HL-60 (cell line): ENCODE results near the gene CLDN17.

Source experiments
- DNase-seq, 2 experiments: peaks; one replicate each; pipeline ENCODE4 v3.0.0-alpha.2; 2010 to 2020; ENCODE audit warnings: low read depth in 1 of 2, low spot score in 1 of 2
- H3K27ac ChIP-seq: fragments of 250-450 bp; sonication (Bioruptor Pico); replicated peaks from 2 replicates; pipeline ENCODE4 v1.5.1; 2020; ENCODE audit warnings: mild to moderate bottlenecking, moderate library complexity
- H3K27me3 ChIP-seq: fragments of 250-450 bp; sonication (Bioruptor Pico); 2 replicates; pipeline ENCODE4 v1.5.1; 2021; ENCODE audit warnings: mild to moderate bottlenecking, moderate library complexity; ENCODE audit not compliant: insufficient read depth, poor library complexity, severe bottlenecking
- H3K4me3 ChIP-seq: replicated peaks from 2 replicates; pipeline ENCODE4 v1.5.1; 2011; ENCODE audit warnings: mild to moderate bottlenecking, control low read depth, low read length; ENCODE audit not compliant: insufficient read depth
- GABPA ChIP-seq: IDR thresholded peaks from 2 replicates; pipeline ENCODE4 v1.6.1; 2012; ENCODE audit warnings: low read depth
- POLR2AphosphoS5 ChIP-seq: IDR thresholded peaks from 2 replicates; pipeline ENCODE4 v1.6.1; 2012; ENCODE audit warnings: low read depth
- REST ChIP-seq: IDR thresholded peaks from 2 replicates; pipeline ENCODE4 v1.6.1; 2012; ENCODE audit warnings: low read depth; ENCODE audit not compliant: insufficient replicate concordance
- SPI1 ChIP-seq: IDR thresholded peaks from 2 replicates; pipeline ENCODE4 v1.6.1; 2012; ENCODE audit warnings: low read depth, mild to moderate bottlenecking, borderline replicate concordance
- TF ChIP-seq, protein P1 (sequence below): IDR thresholded peaks from one replicate; pipeline ENCODE4 v1.5.1; 2011; ENCODE audit warnings: low read length, control low read depth, inconsistent platforms; ENCODE audit not compliant: insufficient read depth

Gene CLDN17

GRCh38 chr21:30200000-30200399 is 33.4 kb upstream of the CLDN17 start:
- DNase-seq = no peak
- no peak overlapping the region for H3K27ac ChIP-seq
- no peaks in the 10 kb centered on the region for H3K27me3 ChIP-seq
- TF ChIP-seq, protein P1, sequence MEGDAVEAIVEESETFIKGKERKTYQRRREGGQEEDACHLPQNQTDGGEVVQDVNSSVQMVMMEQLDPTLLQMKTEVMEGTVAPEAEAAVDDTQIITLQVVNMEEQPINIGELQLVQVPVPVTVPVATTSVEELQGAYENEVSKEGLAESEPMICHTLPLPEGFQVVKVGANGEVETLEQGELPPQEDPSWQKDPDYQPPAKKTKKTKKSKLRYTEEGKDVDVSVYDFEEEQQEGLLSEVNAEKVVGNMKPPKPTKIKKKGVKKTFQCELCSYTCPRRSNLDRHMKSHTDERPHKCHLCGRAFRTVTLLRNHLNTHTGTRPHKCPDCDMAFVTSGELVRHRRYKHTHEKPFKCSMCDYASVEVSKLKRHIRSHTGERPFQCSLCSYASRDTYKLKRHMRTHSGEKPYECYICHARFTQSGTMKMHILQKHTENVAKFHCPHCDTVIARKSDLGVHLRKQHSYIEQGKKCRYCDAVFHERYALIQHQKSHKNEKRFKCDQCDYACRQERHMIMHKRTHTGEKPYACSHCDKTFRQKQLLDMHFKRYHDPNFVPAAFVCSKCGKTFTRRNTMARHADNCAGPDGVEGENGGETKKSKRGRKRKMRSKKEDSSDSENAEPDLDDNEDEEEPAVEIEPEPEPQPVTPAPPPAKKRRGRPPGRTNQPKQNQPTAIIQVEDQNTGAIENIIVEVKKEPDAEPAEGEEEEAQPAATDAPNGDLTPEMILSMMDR = no peak
- TF ChIP-seq REST (no peak), GABPA (no peak), SPI1 (no peak)
- H3K4me3 ChIP-seq = no peak overlapping the region

DNA sequence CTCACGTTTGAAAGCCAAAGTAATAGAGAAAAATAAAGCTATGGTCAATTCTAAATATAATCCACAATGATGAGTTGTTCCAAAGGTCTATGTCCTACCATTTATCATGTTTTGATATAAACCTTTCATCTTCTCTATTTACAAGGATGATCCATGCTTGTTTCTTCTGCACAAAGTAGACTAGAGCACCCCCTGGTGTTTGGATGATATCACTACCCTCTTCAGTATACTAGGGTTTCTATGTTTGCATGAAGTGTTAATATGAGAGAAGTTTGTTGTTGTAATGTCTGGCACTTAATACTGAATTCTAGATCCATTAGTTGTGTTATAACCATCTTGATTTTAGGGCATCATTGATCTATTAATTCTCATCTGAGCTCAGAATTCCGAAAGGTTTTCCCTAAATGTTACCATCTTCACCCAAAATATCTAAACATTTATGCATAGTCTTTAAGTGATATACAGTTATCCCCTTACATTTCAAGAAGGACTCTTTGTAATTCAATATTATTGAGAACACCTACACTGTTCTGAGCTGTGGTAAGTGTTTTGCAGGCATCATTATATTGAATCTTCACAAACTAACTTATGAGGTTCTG is 28.2 kb upstream of the CLDN17 start:
- Histone ChIP-seq H3K27me3 (no peaks in the 10 kb centered on the region), H3K4me3 (no peak overlapping the region), H3K27ac (no peak overlapping the region)
- TF ChIP-seq, protein P1 = peak; percentile 31
- TF ChIP-seq GABPA (no peak), SPI1 (no peak), REST (no peak)
- peak; percentile 4 to 39 for DNase-seq

- no peak for DNase-seq
- TF ChIP-seq, protein P1 = no peak
- TF ChIP-seq POLR2AphosphoS5 = no peak
- no peak for TF ChIP-seq GABPA
- no peak for TF ChIP-seq SPI1
- no peak for TF ChIP-seq REST
- H3K27ac ChIP-seq = no peak overlapping the region
- no peak overlapping the region for H3K4me3 ChIP-seq
- H3K27me3 ChIP-seq = no peaks in the 10 kb centered on the region
These were observed 26.6 kb upstream of the CLDN17 start for GRCh38 chr21:30193201-30193600.
